GM21723 (cell line): ENCODE results near the gene ARL15.

Source experiments
- ATAC-seq: cut with Tn5 transposase; IDR thresholded peaks from one replicate; pipeline ENCODE4 v1.9.1; 2021; ENCODE audit warnings: mild to moderate bottlenecking, moderate library complexity; ENCODE audit not compliant: unreplicated experiment

The ARL15 gene

DNA sequence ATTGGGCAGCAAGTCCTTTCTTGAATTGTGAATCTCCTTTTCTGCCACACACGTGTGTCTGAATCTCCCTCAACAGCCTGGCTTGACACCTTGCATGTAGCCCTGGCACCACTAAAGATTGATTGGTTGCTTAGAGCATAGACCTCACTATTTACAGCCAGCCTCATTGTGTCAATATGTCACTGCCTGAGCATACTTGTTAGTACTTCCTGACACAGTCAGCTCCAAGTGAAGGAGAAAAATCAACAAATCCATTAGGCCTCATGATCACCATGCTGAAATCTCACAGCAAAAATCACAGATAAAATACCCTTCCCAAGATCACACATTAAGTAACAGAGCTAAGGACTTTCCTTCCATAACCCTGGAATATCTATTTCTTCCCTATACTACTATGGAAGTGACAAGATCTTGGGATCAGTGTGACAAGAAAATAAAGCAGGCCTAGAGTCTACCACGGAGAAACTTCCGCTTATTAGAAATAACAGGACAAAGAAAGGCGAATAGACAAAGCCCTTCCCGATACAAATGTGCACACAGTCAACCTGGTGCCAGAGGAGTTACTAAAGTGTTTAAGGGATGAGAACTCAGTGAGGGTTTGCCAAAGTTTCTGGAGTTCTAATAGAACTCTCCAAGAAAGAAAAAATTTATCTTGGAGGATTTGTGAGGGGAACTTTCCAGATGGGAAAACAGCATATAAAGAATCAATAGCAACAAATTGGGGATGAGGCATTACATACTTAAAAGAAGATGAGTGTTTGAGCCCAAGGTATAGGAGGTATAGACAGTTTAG is 5.6 kb upstream of the ARL15 start:
- ATAC-seq, result no peak

- ATAC-seq, result no peak
Measured at GRCh38 chr5:54313311-54314270, 3.2 kb upstream of the ARL15 start.

- no peak for ATAC-seq
Measured at GRCh38 chr5:54312499-54312898, 2.1 kb upstream of the ARL15 start.

- no peak for ATAC-seq
Measured at GRCh38 chr5:54311176-54311677, 854 bp upstream of the ARL15 start.

- peak; percentile 31 for ATAC-seq
Measured at GRCh38 chr5:54309691-54310432, 511 bp downstream of the ARL15 start.

- no peak for ATAC-seq
Measured at GRCh38 chr5:54309276-54309675, 1.1 kb downstream of the ARL15 start.

DNA sequence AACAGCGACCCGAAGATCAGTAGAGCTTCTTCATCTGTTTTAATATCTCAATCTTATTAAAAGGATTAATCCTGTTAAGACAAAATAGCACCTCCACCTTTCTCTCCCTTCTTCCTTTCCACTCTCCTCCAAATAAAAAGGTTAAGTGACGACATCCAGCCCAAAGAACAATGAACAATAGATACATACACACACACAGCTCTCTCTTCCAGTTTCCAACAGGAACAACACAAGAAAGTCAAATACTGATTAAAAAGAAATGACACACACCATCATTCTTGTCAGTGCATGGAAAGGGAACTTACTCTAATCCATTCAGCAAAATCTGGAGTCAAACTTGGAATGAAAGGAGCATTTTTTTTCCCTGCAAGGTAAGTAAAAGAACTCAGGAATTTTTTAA is 2.8 kb downstream of the ARL15 start:
- ATAC-seq, result no peak

DNA sequence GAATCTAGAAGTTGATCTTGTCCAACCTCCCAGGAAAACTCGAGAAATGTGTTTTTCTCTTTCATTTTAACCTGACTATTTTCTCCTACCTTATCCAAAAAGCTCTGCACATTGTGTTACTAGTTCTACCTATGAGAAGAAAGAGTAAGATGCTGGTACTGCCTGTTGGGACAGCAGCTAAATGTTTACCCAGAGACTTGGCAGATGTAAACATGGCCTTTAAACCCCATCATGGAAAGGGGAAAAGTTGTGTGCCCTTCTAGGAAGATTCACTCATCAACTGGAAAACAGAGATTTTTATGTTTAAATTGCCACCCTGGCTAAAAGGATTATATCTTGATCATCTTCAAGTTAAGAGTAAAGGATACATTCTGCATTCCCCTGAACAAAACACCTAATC is 3.5 kb downstream of the ARL15 start:
- no peak for ATAC-seq

DNA sequence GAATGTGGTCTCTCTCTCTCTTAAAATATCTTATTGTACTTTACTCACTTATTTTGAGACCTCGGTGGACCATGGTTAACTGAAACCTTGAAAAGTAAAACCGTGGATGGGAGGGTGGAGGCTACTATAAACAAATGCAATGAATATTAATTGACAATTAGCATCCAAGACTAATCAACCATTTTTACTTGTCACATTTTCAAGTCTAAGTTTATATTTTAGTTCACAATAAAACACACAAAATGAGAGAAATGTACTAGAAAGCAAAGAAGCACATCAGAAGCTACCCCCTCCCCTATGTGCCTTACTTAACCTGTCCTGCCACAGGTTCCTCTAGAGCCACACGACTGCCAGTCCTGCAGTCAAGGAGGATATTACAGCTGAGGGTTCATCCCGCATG is 4.6 kb downstream of the ARL15 start:
- no peak for ATAC-seq

DNA sequence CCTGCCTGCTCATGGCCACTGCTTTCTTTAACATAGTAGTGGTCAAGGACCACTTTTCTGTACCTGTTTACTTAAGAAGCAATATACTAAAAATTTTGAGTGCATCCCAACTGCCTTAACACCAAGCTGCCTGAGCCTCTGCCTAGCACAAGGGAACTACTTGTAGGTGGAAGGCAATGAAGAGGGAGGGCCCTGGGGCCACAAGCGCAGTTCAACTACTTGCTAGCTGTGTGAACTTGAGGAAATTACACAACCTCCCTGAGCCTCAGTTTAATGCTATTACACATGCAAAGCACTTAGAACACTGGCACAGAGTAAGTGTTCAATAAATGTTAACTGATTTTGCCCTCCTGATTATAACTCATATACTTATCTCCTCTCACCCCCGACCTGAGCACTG is 6.3 kb downstream of the ARL15 start:
- no peak for ATAC-seq

- ATAC-seq, result no peak
Measured at GRCh38 chr5:54302267-54302687, 8.1 kb downstream of the ARL15 start.

DNA sequence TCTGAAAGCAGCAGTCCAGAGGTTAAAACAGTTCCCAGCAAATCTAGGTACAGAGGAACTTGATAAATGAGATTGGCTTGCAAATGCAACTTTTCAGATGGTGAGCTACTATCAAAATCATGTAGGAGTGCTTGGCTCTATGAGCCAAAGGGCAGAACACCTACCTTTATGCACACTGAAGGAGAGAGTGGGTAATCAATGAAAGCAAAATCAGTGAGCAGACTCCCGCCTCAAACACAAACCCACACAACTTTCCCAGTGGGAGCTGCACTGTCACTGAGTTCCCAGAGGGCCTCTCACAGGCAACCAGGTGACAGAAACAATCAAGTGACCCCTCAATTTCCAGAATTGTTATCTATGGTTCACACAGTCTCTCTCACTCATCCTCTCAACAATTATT is 8.5 kb downstream of the ARL15 start:
- ATAC-seq, result no peak

DNA sequence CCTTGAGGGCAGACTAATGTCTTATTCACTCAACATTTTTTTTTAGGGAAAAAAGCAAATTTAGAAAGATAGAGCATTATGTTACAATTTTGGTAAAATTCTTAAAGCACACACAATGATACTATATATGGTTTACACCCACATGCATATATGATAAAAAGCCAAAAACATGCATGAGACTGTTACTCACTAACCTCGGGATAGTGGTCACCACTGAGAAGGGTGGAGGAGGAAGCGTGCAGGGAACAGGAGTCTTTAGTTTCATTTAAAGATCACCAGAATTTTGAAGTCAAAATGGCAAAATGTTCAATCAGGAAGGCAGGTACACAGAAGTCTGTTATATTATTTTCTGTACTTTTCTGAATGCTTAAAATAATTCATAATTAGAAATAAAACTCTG is 9.2 kb downstream of the ARL15 start:
- no peak for ATAC-seq

- no peak for ATAC-seq
Measured at GRCh38 chr5:54298947-54299346, 11.4 kb downstream of the ARL15 start.

DNA sequence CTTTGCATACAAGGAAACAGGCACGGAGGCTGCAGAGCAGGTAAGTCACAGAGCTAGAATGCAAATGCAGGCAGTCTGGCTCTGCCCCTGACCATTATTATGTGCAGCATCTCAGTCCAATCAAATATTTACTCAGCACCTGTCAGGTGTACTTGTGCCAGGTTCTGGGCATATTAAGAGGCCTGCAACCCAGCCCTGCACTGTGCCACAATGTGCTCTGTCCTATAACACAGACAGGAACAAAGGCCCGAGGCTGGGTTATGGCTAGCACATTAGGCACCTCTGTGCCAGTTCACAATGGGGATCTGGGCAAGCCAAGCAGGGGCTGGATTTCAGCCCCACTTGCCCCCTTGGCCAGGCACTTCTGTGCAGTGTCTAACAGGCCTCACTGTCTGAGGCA is 14.0 kb downstream of the ARL15 start:
- no peak for ATAC-seq

GRCh38 chr5:54295651-54296276 is 14.6 kb downstream of the ARL15 start:
- ATAC-seq, result no peak

- no peak for ATAC-seq
Measured at GRCh38 chr5:54294097-54294667, 16.2 kb downstream of the ARL15 start.

GRCh38 chr5:54292866-54293265 is 17.5 kb downstream of the ARL15 start:
- ATAC-seq, result no peak

DNA sequence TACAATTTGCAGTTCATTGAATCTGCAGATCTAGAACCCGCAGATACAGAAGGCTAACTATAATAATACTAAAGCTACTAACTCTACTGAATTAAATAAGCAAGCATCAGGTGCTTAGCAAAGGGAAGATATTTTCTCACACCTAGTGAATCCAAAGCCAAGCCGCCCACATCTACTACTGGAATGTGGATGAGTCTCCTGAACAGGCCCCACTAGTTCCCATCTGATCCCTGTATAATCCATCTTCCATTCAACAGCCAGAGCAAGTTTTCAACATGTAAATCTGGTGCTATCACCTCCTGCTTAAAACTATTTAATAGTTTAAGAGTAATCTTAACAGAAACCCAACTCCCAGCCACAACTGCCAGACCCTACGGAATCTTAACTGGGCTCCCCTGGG is 18.9 kb downstream of the ARL15 start:
- no peak for ATAC-seq

- ATAC-seq, result no peak
Measured at GRCh38 chr5:54289769-54290168, 20.6 kb downstream of the ARL15 start.
